Muscle layer of duodenum (tissue), 2 donors: ENCODE results near the gene PSMG4.

Source experiments
- H3K27ac ChIP-seq: one replicate; pipeline ENCODE4 v1.7.0; 2013; ENCODE audit warnings: mild to moderate bottlenecking, low read length
- H3K27me3 ChIP-seq: one replicate; pipeline ENCODE4 v1.7.0; 2013; ENCODE audit warnings: low read depth, mild to moderate bottlenecking, control low read depth, low read length
- H3K36me3 ChIP-seq, 2 donors: one replicate each; pipeline ENCODE4 v1.7.0; 2013; ENCODE audit warnings: low read length in 2 of 2, control low read depth in 1 of 2, mild to moderate bottlenecking in 1 of 2; ENCODE audit not compliant: insufficient read depth in 2 of 2, control insufficient read depth in 1 of 2
- H3K4me1 ChIP-seq, 2 donors: one replicate each; pipeline ENCODE4 v1.7.0; 2013; ENCODE audit warnings: low read length in 2 of 2, mild to moderate bottlenecking in 2 of 2, control low read depth in 1 of 2, moderate library complexity in 1 of 2; ENCODE audit not compliant: insufficient read depth in 2 of 2, control insufficient read depth in 1 of 2
- H3K4me3 ChIP-seq, 2 donors: one replicate each; pipeline ENCODE4 v1.7.0; 2013; ENCODE audit warnings: low read length in 2 of 2, low read depth in 1 of 2, mild to moderate bottlenecking in 1 of 2
- H3K9me3 ChIP-seq, 2 donors: one replicate each; pipeline ENCODE4 v1.7.0; 2013; ENCODE audit warnings: low read length in 2 of 2, control low read depth in 1 of 2, mild to moderate bottlenecking in 1 of 2; ENCODE audit not compliant: control insufficient read depth in 1 of 2
- donor health status: healthy.

PSMG4 gene

DNA sequence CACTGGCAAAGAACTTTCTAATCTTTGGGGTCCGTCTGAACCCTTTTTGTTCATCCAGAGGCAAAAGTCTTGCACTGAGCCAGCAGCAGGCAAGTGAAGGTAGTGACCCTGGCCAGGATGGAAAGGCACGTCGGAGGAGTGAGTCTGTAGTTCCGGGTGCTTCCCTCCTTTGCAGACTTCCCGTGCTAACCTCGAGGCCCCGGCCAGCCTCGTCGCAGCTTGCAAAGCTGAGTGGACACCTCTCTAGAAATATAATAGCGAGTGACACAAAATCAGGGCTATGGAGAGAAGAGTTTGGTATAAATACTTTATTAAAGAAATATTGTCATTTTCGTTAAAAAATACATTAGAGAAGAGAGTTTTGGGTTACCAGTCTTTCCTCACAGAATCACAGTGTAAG lies 9.9 kb downstream of the PSMG4 start:
- Histone ChIP-seq H3K27me3 (no peaks in the 10 kb centered on the region), H3K27ac (no peak overlapping the region), H3K4me3 (no peak overlapping the region), H3K4me1 (peaks cover 0 to 13% of the 10 kb centered on the region in 2 donors), H3K9me3 (no peaks in the 10 kb centered on the region), H3K36me3 (peaks cover 41 to 64% of the 10 kb centered on the region in 2 donors)

DNA sequence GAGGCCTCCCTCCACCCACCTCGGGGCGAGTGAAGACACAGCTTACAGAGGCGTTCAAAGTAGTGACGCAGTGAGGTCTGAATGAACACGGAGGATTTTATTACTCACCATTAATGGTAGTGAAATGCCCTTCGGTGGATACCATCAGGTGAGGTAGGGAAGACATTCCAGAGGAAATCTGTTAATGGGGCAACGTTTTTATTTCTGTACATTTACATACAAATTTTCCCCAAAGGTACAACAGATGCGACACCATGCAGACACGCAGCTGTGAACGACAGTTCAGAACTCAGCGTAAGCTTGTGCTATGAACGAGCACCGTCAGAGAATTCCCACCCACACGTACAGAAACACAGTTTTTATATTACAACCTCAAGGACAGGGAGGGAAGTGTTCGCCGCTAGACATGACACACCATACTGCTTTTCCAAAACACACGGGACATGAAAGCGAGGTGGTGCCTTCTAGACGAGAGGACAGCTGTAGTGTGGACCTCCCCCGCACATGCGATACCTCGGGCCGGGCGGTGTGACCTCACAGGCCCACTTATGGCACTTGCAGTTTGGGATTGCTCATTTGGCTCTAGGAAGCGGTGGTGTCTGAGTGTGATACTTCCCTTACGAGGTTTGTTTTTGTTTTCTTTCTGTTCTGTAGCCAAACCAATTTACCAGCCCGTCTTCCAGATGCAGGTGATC lies 10.7 kb downstream of the PSMG4 start:
- peaks cover 36 to 59% of the 10 kb centered on the region in 2 donors for H3K36me3 ChIP-seq

GRCh38 chr6:3270258-3270657 lies 11.5 kb downstream of the PSMG4 start:
- Histone ChIP-seq H3K4me1 (peaks cover 0 to 10% of the 10 kb centered on the region in 2 donors), H3K27me3 (no peaks in the 10 kb centered on the region), H3K4me3 (no peak overlapping the region), H3K36me3 (peaks cover 33 to 53% of the 10 kb centered on the region in 2 donors), H3K9me3 (no peaks in the 10 kb centered on the region), H3K27ac (no peak overlapping the region)

More for the DNA sequence above, 10.7 kb downstream of the PSMG4 start:
- Histone ChIP-seq H3K27me3 (no peaks in the 10 kb centered on the region), H3K4me1 (peaks cover 0 to 13% of the 10 kb centered on the region in 2 donors), H3K9me3 (no peaks in the 10 kb centered on the region), H3K27ac (no peak overlapping the region), H3K4me3 (no peak overlapping the region)

GRCh38 chr6:3271756-3272155 lies 13.0 kb downstream of the PSMG4 start:
- H3K27me3 ChIP-seq, result no peaks in the 10 kb centered on the region
- no peaks in the 10 kb centered on the region for H3K9me3 ChIP-seq
- no peak overlapping the region for H3K27ac ChIP-seq
- peaks cover 37 to 59% of the 10 kb centered on the region in 2 donors for H3K36me3 ChIP-seq
- H3K4me1 ChIP-seq, result no peaks in the 10 kb centered on the region
- no peak overlapping the region for H3K4me3 ChIP-seq

GRCh38 chr6:3272911-3273547 lies 14.3 kb downstream of the PSMG4 start:
- Histone ChIP-seq H3K27ac (no peak overlapping the region), H3K27me3 (no peaks in the 10 kb centered on the region), H3K4me1 (no peaks in the 10 kb centered on the region), H3K9me3 (no peaks in the 10 kb centered on the region), H3K36me3 (peaks cover 35 to 55% of the 10 kb centered on the region in 2 donors), H3K4me3 (no peak overlapping the region)

- Histone ChIP-seq H3K27ac (no peak overlapping the region), H3K4me1 (no peaks in the 10 kb centered on the region), H3K27me3 (no peaks in the 10 kb centered on the region), H3K36me3 (peaks cover 35 to 47% of the 10 kb centered on the region in 2 donors), H3K9me3 (no peaks in the 10 kb centered on the region), H3K4me3 (no peak overlapping the region)
Observed at GRCh38 chr6:3273707-3274521, 15.2 kb downstream of the PSMG4 start.

DNA sequence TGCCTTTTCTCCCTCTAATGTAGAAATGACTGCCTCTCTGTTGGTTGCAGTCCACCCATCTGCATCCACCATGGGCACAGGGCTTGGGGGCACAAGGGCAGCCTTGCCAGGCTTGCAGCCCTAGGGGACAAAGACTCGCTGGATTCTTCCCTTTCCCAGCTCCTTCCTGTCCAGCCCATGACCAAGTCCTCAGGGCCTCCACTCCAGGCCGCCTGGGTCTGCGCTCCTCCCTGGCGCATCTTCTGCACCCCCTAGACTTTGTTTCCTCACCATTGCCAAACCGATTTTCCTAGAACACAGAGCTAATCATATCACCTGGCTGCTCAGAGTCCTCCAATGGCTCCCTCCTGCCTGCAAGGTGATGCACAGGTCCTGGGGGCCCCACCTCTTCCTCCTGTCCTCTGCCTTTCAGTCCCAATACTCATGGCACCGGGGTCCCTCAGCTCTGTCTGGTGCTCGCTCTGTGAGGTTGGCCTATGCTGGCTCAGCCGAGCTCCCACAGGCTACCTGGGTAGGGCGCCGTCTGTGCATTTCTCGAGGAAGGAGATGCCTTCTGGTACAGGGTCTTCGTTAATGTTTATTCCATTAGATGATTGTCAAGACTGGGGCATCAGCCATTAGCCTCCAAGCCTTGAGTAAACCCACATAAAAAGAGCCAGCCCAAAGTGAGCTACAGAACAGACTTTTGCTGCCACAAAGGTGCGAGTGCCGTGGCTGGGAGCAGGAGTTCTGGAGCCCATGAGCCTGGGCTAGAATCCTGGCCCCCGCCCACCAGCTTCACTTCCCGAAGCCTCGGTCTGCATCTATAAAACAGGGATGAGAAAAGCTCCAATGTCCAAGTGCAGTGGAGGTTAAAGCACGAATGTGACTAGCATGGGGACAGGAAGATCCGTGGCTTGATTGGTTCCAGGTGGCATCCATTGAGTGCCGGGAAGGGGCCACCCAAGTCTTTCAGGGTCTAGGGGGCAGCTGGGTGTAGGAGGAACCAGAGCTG lies 17.7 kb downstream of the PSMG4 start:
- Histone ChIP-seq H3K27ac (no peak overlapping the region), H3K27me3 (no peaks in the 10 kb centered on the region), H3K4me3 (no peak overlapping the region), H3K4me1 (peaks cover 3 to 6% of the 10 kb centered on the region in 2 donors), H3K36me3 (peaks cover 23 to 25% of the 10 kb centered on the region in 2 donors), H3K9me3 (no peaks in the 10 kb centered on the region)

GRCh38 chr6:3277251-3277650 lies 18.5 kb downstream of the PSMG4 start:
- peaks cover 16 to 17% of the 10 kb centered on the region in 2 donors for H3K36me3 ChIP-seq
- H3K27me3 ChIP-seq, result no peaks in the 10 kb centered on the region

DNA sequence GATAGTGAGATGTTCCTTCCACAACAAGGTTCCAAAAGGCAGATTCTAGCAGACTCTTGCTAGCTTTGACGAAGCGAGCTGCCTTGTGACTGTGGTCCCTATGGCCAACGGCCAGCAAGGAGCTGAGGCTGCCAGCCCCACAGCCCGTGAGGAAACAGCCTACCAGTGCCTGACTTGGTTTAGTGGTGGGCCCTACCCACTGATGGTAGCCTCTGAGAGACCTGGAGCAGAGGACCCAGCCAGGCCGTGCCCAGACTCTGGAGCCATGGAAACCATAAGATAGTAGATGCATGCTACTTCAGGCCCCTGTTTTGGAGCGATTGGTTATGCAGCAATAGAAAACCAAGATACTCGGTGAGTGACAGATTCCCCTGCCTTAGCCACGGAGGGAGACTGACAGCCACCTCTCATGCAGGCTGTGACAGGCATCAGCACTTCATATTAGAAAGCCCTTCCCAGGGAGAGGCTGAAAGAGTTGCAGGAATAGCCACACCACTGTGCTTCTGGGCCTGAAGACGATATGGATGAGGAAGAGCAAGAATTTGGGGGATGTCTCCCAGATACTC lies 19.2 kb downstream of the PSMG4 start:
- H3K27me3 ChIP-seq, result no peaks in the 10 kb centered on the region
- H3K4me3 ChIP-seq, result no peak overlapping the region
- H3K9me3 ChIP-seq, result no peaks in the 10 kb centered on the region
- H3K36me3 ChIP-seq, result peaks cover 9 to 13% of the 10 kb centered on the region in 2 donors
- H3K27ac ChIP-seq, result no peak overlapping the region
- H3K4me1 ChIP-seq, result peaks cover 8 to 16% of the 10 kb centered on the region in 2 donors

More at GRCh38 chr6:3277251-3277650, 18.5 kb downstream of the PSMG4 start:
- Histone ChIP-seq H3K4me1 (peaks cover 8 to 14% of the 10 kb centered on the region in 2 donors), H3K27ac (no peak overlapping the region), H3K4me3 (no peak overlapping the region), H3K9me3 (no peaks in the 10 kb centered on the region)

- no peaks in the 10 kb centered on the region for H3K9me3 ChIP-seq
- peaks cover 8 to 16% of the 10 kb centered on the region in 2 donors for H3K4me1 ChIP-seq
- no peak overlapping the region for H3K27ac ChIP-seq
- no peak overlapping the region for H3K4me3 ChIP-seq
- no peaks in the 10 kb centered on the region for H3K27me3 ChIP-seq
- H3K36me3 ChIP-seq, result peaks cover 6 to 13% of the 10 kb centered on the region in 2 donors
Observed at GRCh38 chr6:3278691-3279090, 19.9 kb downstream of the PSMG4 start.
